NCI-H446 (cell line): ENCODE data around the gene NAV2.
"Not testable (repeated sequence)": the region's sequence is repeated elsewhere in the genome, so short reads cannot be mapped to it uniquely, and the experiment has no call there.

ENCODE experiments used
- DNase-seq, 2 experiments: peaks; one replicate each; lab custom pipeline; 2025; lab: John Stamatoyannopoulos, UW

The NAV2 gene

DNA sequence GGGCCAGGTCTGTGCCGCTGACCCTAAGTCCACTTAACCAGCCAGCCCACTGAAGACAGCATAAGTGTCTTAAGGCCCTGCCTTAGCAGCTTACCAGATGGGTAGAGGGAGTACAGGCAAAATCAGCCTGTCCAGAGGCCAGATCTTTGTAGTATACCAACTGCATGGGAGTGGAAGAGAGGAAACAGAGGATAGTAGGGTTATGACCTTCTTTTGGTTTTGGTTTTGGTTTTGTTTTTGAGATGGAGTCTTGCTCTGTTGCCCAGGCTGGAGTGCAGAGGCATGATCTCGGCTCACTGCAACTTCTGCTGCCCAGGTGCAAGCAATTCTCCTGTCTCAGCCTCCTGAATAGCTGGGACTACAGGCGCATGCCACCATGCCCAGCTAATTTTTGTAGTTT is 371.2 kb downstream of the NAV2 start:
- not testable (repeated sequence) for DNase-seq

DNA sequence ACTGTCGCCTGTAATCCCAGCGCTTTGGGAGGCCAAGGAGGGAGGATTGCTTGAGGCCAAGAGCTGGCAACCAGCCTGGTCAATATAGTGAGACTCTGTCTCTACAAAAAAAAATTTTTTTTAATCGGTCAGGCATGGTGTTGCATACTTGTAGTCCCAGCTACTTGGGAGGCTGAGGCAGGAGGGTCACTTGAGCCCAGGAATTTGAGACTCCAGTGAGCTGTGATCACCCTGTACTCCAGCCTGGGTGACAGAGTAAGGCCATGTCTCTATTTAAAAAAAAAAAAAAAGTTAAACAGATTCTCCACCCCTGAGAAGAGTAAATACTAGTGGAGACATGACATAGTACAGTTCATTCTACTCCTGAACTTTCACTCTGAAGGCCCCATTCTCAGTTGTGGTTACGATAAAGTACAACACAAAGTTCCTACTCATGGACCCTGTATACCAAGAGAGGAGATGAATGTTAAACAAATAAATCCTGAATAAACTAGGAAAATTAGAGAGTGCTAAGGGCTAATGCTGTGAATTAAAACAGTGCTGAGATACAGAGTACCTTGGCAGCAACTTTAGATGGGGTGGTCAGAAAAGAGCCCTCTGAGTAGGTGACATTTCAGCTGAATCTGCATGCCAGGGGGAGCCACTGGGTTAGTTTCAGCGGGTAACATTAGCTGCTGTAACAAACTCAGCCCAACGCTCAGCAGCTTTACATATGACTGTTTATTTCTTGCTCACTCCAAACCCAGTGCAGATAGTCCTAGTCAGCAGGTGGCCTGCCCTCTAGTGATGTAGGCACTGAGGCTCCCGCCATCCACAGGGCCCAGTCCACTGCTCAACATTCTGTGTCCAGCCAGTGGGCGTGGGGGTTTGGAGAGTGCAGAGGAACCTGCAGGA is 372.5 kb downstream of the NAV2 start:
- DNase-seq = no peak

DNA sequence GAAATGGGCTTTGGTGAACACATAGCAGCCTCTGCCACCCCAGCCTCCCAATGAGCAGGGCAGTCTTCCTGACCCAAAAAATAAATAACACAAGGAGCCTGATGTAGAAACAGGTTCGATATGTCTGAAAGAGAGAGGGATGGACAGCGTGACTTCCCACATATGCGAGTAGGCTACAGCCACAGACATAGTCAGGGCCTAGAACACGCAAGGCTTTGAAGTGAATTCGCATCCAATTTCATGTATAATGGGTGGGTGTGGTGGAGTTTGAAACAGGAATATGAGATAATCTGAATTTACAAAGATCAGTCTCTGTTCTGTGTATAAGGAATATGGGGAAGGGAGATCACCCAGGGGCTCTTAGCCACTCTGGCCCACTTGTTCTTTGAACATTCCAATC is 373.3 kb downstream of the NAV2 start:
- no peak for DNase-seq

DNA sequence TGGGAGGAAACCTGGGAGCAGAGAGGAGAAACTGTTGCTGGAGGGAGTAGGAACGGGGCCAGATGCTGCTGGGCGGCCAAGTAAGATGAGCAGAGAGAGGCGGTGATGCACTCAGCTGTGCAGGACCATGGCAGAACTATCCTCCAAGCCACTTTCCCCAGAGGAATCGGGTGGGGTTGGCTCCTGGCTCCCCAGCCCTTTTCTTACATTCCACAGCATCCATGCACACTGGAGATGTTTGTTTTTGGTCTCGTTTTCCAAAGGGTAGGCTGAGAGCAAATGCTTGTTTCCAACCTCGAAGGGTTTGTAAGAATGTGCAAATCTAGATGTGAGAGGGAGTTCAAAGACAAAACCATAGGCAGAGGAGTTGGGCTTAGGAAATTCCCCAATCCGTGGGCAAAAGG is 374.5 kb downstream of the NAV2 start:
- DNase-seq = no peak

DNA sequence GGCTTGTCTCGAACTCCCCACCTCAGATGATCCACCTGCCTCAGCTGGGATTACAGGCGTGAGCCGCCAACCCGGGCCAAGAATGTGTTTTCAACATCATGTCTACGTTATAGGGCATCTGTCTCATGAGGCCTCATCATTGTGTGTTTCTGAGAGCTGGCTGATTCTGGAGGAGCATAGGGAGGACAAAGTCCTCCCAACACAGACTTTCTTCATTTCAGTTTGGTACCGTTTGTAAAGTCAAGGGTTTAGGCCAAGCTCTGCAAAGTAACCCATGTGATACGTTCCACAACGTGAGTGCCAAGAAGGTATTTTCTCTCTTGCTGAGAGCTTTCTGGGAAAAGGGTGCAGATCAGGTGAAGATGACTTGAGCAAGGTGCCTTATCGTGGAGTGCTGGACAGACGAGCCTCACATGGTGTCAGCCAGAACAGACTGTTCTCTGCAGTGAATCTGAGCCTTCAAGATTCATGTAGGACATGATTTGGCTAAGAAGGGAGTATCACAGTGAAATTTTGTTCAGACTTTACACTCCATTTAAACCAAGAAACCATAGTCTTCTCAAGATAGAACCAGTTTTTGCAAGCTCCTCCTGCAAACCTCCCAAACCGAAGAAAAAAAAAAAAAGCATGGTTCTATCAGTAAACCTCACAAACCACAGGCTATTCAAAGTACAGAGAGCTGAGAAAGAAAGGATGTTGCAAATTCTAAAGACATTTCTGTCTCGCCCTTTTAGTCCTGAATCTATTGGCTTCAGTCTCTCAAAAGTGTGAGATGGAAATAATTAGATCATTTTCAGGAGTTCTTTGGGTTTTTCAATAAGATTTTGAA is 376.0 kb downstream of the NAV2 start:
- no peak for DNase-seq

DNA sequence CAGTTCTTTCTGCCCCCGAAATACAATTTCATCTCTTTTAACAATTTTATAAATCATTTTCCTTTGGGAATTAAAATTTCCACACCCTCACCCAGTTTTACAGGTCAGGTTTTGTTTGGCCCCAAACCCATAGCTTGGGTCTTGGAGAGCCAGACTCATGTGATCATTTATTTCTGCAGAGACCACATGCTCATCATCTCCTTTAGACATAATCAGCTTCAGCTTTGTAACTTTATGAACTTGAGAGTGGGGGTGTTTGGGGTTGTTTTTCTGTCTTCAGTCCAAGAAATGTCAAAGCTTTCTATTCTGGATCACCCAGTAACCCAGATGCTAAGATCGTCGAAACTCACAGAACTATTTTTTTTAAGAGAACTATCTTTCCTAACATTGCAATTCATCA is 376.7 kb downstream of the NAV2 start:
- DNase-seq = no peak

DNA sequence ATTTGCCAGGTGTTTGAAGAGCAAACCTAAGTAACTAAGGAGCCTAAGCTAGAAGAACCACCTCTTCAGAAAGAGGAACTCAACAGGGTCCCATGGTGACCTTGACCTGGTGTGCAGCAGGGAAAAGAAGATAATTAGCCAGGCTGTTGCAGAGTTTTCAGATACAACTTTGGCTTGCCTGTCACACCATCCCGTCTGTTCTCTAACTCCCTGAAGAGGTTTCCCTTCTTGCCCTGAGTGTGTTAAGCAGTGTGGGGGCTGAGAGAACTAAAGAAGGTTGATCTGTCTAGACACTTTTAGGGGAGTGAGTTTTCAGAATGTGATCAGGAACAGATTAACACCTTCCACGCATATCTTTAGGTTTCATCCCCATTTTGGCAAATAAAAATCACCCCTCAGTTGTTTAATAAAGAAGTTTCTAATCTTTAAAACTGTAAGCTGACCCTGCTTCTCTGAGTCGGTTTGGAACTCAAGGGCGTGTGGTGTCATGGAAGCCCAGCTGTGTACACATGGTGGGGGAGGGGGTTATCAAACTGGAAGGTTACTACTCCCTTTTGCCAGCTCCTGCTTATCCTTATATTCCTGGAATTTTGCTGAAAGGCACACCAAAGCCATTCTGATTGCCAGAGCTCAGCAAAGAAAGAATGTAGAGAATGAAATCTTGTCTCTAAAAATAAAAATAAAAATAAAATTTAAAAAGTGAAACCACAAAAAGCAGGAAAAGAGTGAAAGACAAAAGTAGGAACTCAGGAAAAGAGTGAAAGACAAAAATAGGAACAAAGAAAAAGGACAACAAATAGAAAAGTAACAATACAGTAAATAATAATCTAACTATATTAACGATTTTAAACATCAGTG is 377.4 kb downstream of the NAV2 start:
- DNase-seq = no peak

DNA sequence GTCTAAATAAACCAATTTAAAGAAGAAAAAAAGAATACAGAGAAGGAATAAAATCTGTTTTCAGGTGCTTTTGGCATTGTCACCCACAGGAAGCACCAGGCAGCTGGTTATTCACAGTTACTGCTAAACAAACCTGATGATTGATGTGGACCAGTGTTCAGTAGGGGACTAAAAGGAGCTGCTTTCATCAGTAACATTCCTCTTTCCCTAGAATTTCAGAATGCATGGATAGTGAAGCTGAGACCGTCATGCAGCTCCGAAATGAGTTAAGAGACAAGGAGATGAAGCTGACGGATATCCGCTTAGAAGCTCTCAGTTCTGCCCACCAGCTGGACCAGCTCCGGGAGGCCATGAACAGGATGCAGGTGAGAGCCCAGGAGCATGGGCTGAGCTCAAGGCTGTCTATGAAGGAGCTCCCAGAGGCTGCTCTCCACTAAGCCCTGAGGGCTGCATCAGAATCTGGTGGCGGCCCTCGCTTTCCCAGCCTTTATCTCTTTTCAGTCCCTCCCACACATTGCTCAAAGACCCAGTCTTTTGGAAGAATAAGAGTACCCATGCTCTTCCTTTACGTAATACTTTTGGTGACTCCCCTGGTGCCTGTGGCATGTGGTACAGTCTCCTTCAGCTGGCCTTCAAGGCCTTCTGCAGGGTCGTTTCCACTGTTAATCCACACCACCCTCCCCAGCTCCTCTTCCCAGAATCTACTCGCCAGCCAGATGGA is 378.2 kb downstream of the NAV2 start:
- DNase-seq = no peak

DNA sequence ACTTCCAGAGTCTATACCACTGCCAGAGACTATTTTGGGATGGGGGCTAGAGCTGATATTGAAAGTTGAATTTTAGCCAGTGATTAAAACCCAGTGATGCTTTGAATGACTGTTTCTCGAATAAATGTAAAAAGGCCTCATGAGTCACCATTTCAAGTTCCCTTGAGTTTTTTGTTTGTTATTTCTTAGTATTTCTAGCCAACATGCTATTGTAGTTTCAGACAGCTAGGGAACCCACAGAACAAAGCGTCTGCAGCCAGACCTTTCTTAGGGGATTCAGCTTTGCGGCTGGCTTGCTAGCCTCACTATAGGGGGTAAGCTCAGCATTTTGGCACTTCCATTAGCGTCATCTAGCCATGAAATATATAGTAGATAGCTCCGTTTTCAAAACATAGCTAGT is 381.1 kb downstream of the NAV2 start:
- no peak for DNase-seq

DNA sequence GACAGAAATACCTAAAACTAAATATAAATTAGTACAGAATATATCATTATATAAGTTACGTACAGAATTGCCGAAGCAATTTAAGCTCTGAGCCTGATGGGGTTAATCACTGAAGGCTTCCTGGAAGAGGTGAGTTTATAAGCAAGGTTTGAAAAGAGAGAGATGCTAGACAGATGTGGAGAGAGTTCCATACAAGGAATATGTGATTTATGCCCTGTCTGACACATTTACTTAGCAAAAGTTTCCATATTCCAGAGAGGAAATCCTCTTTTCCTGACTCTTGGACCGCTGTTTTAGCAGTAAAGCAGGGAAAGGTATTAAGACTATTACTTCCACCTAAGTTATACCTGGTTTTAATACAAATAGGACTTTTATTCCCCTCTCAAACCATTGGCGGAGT is 382.6 kb downstream of the NAV2 start:
- no peak for DNase-seq

DNA sequence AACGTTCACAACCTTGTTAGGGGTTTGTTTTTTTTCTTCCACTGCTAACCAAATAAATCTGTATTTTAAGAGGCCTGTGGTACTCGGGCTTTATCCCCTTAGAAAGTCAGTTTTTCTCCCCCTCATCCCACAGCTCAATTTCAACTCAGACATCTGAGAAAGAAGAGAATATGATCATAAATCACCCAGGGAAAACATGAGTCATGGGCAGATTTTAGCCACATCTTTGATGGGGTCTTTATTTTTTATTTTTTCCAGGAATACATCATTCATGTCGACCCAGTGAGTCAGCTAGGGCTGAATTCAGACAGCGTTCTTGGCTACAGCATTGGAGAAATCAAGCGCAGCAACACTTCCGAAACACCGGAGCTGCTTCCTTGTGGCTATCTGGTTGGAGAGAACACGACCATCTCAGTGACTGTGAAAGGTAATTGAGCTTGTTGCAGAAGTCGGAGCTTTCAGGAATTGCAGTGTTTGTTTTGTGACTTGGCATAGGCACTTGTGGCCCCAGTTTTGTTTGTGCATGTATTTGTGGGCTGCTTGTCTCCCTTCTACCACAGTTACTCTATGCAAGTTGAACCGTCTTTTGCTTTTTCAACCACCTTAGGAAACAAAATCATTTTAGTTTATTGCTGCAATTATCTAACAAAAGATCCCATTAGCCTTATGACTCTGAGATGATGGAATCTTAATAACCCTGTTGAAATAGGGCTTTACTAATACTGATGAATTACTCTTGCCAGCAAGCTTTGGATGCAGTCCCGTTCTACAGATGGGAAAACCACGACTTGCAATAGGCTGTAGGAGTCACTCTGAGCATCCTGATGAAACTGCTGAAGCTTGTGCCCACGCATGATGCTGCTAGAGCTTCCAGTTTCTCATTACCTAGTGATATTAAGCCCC is 384.9 kb downstream of the NAV2 start:
- peak in 1 of 2 experiments; percentile 50 for DNase-seq

DNA sequence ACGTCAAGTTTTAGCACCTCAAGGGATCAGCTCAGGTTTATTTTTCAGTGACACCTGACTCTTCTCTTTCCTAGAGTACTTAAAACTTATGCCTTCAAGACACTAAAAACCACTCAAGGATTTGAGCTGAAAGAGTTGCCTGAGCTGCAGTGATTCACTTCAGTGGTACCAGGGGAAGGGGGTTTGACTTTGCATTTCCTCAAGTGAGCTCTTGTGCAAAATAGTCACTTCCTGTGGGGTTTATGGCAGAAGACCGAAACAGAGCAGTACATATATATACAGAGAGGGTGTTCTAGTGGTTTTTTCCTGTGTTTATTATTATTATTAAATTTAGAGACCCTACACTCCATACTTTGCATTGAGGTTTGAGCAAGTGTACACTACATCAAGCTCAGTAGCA is 386.9 kb downstream of the NAV2 start:
- DNase-seq = no peak

DNA sequence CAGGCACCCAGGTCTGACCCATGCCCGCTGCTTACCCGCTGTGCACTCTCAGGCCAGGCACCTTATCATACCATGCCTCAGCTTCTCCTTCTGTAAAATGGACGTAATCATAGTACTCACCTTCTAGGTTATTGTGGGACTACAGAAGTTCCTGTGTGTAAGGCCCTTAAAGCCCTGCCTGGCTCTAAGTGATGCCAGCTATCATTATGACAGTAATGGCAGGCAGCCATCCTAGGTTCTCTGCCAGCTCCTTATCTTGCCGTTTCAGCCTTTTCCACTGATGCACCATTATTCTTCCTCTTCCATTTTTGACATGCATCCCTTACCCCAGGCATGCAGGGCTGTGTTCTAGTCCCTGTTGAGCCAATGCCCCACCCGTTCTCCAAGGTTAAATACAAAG is 389.8 kb downstream of the NAV2 start:
- DNase-seq = no peak

DNA sequence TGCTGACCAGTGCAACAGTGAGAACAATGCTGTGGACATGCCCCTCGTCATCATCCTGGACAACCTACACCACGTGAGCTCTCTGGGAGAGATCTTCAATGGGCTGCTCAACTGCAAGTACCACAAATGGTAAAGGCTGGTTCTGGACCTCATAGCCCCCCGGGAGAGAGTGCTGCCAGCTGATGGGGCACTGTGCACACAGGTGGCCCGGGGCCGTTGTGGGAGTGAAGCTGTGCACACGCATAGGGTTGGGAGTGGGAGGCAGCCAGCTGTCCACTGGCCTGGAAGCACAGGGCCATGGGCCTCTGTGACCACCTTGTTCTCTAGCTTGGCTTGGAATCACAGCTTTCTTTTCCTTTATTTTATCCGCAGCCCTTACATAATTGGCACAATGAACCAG is 390.6 kb downstream of the NAV2 start:
- DNase-seq = no peak

DNA sequence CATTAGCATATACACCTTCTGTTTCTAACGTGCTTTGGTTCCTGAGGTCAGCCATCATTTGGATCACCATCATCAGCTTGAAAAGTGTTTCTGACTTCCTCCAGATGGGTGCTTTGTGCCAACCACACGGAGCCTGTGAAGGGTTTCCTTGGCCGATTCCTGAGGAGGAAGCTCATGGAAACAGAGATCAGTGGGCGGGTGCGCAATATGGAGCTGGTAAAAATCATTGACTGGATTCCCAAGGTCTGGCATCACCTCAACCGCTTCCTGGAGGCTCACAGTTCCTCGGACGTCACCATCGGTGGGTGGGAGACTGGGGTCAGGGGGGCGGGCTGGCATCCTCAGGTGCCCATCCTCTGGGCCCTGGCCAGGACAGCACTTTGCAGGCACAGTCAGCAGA is 392.8 kb downstream of the NAV2 start:
- no peak for DNase-seq

DNA sequence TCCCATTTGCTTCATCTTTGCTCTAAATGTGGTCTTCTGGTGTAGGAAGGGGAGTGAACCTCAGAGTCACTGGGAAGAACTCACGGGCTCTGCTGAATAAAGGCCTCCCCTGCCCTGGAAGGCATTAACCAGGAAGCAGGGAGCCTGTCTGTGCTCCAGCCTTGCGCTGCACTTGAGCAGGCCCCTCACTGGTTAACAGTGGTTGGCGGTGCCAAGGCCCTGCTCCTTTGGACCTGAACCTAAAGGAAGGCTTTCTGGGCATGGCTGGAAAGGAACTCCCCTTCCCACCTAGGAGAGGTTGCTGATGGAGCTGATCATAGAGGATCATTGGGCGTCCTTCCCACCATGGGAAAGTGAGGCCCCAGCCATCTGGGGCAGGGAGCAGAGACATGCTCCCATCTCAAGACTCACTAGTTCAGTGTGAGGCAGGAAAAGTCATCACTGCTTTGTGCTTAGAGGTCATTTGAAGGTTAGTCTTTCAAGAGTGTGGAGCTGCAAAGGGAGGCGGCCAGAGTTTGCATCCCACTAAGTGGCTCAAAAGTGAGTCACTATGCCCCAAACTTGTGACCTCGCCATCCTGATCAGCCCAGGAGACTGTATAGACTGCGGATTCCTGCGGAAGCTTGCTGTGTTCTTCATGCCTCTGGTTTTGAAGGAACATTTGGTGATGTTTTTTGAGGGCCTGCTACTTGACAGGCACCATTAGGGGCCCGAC is 397.3 kb downstream of the NAV2 start:
- DNase-seq = no peak

DNA sequence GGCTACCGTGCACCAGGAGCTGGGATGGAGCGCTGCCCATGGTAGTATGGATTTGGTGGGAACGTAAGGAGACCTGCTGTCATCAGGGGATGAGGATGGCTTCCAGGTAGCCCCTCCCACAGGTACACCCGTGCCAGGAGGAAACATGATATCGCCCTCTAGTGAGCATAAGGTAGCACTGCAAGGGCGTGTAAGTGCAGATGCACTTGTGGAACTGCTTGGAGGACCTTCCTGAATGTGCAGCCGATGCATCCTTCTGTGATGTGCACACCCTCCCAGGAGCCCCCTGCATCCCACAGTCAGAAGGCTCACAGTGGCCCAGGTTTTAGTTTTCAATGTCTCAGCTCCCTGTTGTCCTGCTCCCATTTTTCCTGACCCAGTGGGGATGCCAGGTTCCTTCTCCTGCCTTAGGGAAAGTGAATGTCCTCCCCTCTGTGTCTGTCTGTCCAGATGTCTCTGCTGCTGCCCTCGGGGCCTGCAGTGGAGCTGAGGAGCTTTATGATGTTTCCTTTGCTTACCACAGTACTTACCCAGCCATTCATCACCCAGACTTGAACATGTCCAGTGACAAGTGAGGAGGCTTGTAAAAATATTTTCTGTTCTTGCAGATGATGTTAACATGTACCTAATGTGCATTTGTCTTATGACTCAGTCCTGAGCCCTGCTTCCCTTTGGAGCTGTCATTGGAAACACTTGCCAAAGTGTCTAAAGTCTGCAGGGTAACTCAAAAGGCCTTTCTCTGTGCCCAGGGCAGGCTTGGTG is 398.5 kb downstream of the NAV2 start:
- DNase-seq = peak in 1 of 2 experiments; percentile 58

DNA sequence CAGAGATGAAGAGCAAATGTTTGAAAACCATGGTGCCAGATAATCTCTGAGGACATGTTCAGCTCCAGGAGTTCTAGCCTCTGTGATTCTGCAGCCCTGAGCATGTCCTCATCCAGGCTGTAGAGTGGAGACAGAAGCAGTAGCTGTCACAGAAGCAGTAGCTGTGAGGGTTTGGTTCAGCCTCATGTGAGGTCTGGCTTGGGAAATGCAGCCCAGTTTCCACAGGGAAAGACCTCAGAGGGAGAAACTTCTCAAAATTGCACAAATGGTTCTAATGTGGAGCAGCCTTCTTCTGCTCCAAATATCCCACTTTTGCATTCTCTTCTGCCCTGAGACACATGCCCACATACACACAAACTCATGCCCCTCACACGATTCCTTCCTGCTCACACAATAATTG is 399.2 kb downstream of the NAV2 start:
- DNase-seq = no peak
